Bronchial epithelial cell (primary cell): Measurements from ENCODE around the gene ZNF628. TPM values are rescaled to one million over a fixed set of nuclear protein-coding genes. Genes with fewer than 3 reads are reported as not detected.

Experiments
- DNase-seq: peaks from one replicate; pipeline ENCODE4 v3.0.0-alpha.2; 2010; ENCODE audit warnings: low read depth
- FAIRE-seq: peaks from 2 replicates; lab custom pipeline; 2011; peaks lifted over from hg19 to GRCh38; lab: Jason Lieb, UNC
- H3K27me3 ChIP-seq: 2 replicates; pipeline ENCODE4 v1.5.1; 2011; ENCODE audit warnings: low read length; ENCODE audit not compliant: control insufficient read depth, insufficient read depth
- H3K36me3 ChIP-seq: 2 replicates; pipeline ENCODE4 v1.5.1; 2011; ENCODE audit warnings: low read length; ENCODE audit not compliant: control insufficient read depth, insufficient read depth
- H3K4me3 ChIP-seq: 2 replicates; pipeline ENCODE4 v1.5.1; 2011; ENCODE audit warnings: mild to moderate bottlenecking, low read depth, low read length, control low read depth
- CTCF ChIP-seq: IDR thresholded peaks from 2 replicates; pipeline ENCODE4 v1.5.1; 2011; ENCODE audit warnings: mild to moderate bottlenecking, moderate library complexity, low read length, control low read depth, inconsistent platforms; ENCODE audit not compliant: insufficient read depth, severe bottlenecking
- total RNA-seq: library from RNA; depleted of rRNA; stranded (reverse); fragments of >200 nt; gene quantifications from 2 replicates; pipeline ENCODE4 v1.2.1, GENCODE V29; 2014

ZNF628 gene
- total RNA-seq, 1 donor from 2014 or later: 0.79 TPM

DNA sequence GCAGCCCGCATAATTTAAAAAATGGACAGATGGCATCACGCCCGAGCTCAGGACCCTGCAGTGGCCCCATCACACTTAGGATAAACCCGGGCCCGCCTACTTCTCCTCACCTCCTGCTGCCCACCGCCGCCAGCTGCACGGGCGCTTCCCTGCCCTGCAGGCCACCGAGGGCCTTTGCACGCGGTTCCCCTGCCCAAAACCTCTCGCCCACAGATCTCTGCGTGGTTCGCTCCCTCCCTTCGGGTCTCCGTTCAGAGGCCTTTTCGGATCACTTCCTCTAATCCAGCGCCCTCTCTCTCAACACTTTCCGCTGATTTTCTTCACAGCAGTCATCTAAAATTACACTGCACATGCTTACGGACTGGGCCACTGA lies 35.1 kb upstream of the ZNF628 start:
- no peak for FAIRE-seq
- TF ChIP-seq CTCF: no peak
- no peak for DNase-seq
- H3K27me3 ChIP-seq: peaks cover 35% of the 10 kb centered on the region
- no peaks in the 10 kb centered on the region for H3K36me3 ChIP-seq
- no peak overlapping the region for H3K4me3 ChIP-seq

DNA sequence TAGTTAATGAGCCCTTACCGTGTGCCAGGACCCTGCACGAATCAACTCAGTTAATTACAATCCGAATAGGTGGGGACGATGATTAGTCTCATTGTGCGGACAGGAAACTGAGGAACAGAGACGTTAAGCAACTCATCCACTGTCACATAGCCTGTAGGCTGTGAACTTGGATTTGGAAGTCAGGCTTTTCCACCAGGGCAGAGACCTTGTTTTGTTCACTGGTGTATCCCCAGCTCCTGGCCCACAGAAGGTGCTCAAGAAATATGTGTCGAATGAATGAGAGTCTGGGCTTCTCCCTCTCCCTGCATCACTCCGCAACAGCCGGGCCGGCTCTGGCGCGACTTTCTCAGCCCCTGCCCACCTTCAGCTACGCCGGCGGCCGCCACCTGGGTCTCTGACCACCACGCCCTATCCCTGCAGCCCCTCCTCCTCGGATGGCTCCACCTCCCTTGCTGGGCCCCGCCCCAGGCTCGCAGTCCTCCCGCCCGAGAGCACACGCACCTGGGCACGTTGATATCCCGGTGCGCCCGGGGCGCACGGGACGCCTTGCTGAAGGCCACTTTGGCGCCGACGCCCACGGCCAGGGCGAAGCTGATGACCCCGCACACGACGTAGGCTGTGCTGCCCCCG lies 34.6 kb upstream of the ZNF628 start:
- DNase-seq: no peak
- no peaks in the 10 kb centered on the region for H3K36me3 ChIP-seq
- H3K4me3 ChIP-seq: no peak overlapping the region
- no peak for TF ChIP-seq CTCF
- peaks cover 35% of the 10 kb centered on the region for H3K27me3 ChIP-seq
- no peak for FAIRE-seq

- peaks cover 35% of the 10 kb centered on the region for H3K27me3 ChIP-seq
- DNase-seq: no peak
These were observed 34.0 kb upstream of the ZNF628 start for GRCh38 chr19:55442372-55442961.

GRCh38 chr19:55443045-55443823 lies 33.2 kb upstream of the ZNF628 start, which contains the start of gene SHISA7:
SHISA7 (minus strand) TSS chr19:55443300; CDS start chr19:55442863, 437 bp downstream.
- DNase-seq: no peak
- Histone ChIP-seq H3K27me3 (peaks cover 33% of the 10 kb centered on the region), H3K4me3 (no peak within 1 kb of the TSS), H3K36me3 (no peaks in the 10 kb centered on the region)
- no peak for FAIRE-seq
- TF ChIP-seq CTCF: no peak

More at GRCh38 chr19:55442372-55442961, 34.0 kb upstream of the ZNF628 start:
- no peak for FAIRE-seq
- Histone ChIP-seq H3K36me3 (no peaks in the 10 kb centered on the region), H3K4me3 (no peak overlapping the region)
- no peak for TF ChIP-seq CTCF

DNA sequence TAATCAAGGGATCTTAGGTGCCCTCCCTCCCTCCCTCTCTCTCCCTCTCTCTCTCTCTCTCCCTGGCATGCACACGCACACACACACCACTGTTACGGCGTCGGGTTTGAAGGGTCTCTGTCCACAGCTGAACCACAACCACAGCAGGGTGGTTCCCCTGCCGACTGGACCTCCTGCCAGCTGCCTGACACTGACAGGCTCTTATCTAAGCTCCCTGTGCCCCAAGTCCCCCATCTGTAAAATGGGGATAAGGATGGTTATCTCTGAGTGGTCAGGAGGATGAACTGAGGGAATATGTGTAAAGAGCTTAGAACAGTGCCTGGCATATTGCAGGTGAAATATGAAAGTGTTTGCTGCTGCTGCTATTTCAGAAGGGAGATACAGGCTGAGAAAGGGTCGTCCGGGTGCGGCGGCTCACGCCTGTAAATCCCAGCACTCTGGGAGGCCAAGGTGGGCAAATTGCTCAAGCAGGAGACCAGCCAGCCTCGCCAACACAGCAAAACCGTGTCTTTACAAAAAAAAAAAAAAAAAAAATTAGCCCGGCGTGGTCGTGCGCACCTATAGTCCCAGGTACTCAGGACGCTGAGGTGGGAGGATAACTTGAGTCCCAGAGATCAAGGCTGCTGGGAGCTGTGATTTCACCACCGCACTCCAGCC lies 32.5 kb upstream of the ZNF628 start:
- H3K27me3 ChIP-seq: peaks cover 30% of the 10 kb centered on the region
- no peak for DNase-seq
- H3K36me3 ChIP-seq: no peaks in the 10 kb centered on the region
- H3K4me3 ChIP-seq: no peak overlapping the region
- TF ChIP-seq CTCF: no peak
- FAIRE-seq: no peak
